Stimulated activated CD8-positive, alpha-beta memory T cell treated with anti-CD3 and anti-CD28 coated beads, Interleukin-4, amount 100 ng/mL, for 4 hours (primary cell): ENCODE measurements around the gene SNX7.

Experiments used
- DNase-seq, 2 donors: peaks; one replicate each; pipeline ENCODE4 v3.0.0-alpha.2; 2020; ENCODE audit warnings: low read depth in 2 of 2, low spot score in 1 of 2

SNX7 gene

GRCh38 chr1:98661544-98662355, at the start of gene SNX7:
TSS of gene SNX7 (plus strand) at chr1:98661721. CDS start at chr1:98661732, 11 bp downstream.
- DNase-seq, result no peak

- DNase-seq, result no peak
These were observed 24.2 kb upstream of the SNX7 start for GRCh38 chr1:98637316-98637715.

GRCh38 chr1:98638185-98638584, 23.3 kb upstream of the SNX7 start:
- DNase-seq, result no peak

GRCh38 chr1:98644510-98644909, 17.0 kb upstream of the SNX7 start:
- no peak for DNase-seq

GRCh38 chr1:98651116-98651632, 10.3 kb upstream of the SNX7 start:
- no peak for DNase-seq

GRCh38 chr1:98653123-98653522, 8.4 kb upstream of the SNX7 start:
- DNase-seq, result no peak

- DNase-seq, result no peak
These were observed 1.6 kb upstream of the SNX7 start for GRCh38 chr1:98659879-98660278.

- DNase-seq, result no peak
These were observed 479 bp upstream of the SNX7 start for GRCh38 chr1:98660940-98661543.

GRCh38 chr1:98662356-98662670, 792 bp downstream of the SNX7 start:
- no peak for DNase-seq

- no peak for DNase-seq
These were observed 7.2 kb downstream of the SNX7 start for GRCh38 chr1:98668733-98669132.

GRCh38 chr1:98669355-98670296, 8.1 kb downstream of the SNX7 start:
- DNase-seq, result no peak

- no peak for DNase-seq
These were observed 10.7 kb downstream of the SNX7 start for GRCh38 chr1:98672189-98672588.

GRCh38 chr1:98674075-98674781, 12.7 kb downstream of the SNX7 start:
- DNase-seq, result no peak

- DNase-seq, result no peak
These were observed 13.8 kb downstream of the SNX7 start for GRCh38 chr1:98675282-98675681.

- DNase-seq, result no peak
These were observed 15.8 kb downstream of the SNX7 start for GRCh38 chr1:98677288-98677687.

- DNase-seq, result no peak
These were observed 20.3 kb downstream of the SNX7 start for GRCh38 chr1:98681812-98682211.

GRCh38 chr1:98688110-98688739, 26.7 kb downstream of the SNX7 start:
- DNase-seq, result no peak

GRCh38 chr1:98690576-98690975, 29.1 kb downstream of the SNX7 start:
- no peak for DNase-seq

GRCh38 chr1:98692482-98692881, 31.0 kb downstream of the SNX7 start:
- DNase-seq, result no peak

GRCh38 chr1:98693385-98693784, 31.9 kb downstream of the SNX7 start:
- DNase-seq, result no peak

- DNase-seq, result no peak
These were observed 34.6 kb downstream of the SNX7 start for GRCh38 chr1:98696077-98696476.
